ENCODE results near the gene TMTC1.

- TF ChIP-seq MAX (IDR thresholded peaks at IDR 0.05) = no peak
- TF ChIP-seq EP300 (IDR thresholded peaks at IDR 0.05; ENCODE audit: borderline replicate concordance) = no peak
- TF ChIP-seq CEBPB (IDR thresholded peaks at IDR 0.05) = no peak
- TF ChIP-seq RAD21 (IDR thresholded peaks at IDR 0.05; ENCODE audit: low read depth) = no peak
- no peak for TF ChIP-seq NFIC (IDR thresholded peaks at IDR 0.05)
Observed at GRCh38 chr12:29734734-29735133, 49.0 kb downstream of the TMTC1 start.
